Brain microvascular endothelial cell (primary cell): ENCODE measurements around the gene TPGS1.

Experiments used
- DNase-seq: peaks from one replicate; pipeline ENCODE4 v3.0.0-alpha.2; 2020
- H3K27ac ChIP-seq: fragments of 250-450 bp; sonication (Bioruptor Pico); 2 replicates; pipeline ENCODE4 v1.5.1; 2020; ENCODE audit warnings: mild to moderate bottlenecking, moderate library complexity
- H3K27me3 ChIP-seq: fragments of 250-450 bp; sonication (Bioruptor Pico); replicated peaks from 2 replicates; pipeline ENCODE4 v1.5.1; 2020; ENCODE audit warnings: mild to moderate bottlenecking
- H3K36me3 ChIP-seq: fragments of 250-450 bp; sonication (Bioruptor Pico); replicated peaks from 2 replicates; pipeline ENCODE4 v1.5.1; 2020; ENCODE audit warnings: mild to moderate bottlenecking
- H3K4me3 ChIP-seq: 2 replicates; pipeline ENCODE4 v1.5.1; 2011; ENCODE audit warnings: low read depth, mild to moderate bottlenecking, control low read depth, low read length, moderate library complexity
- CTCF ChIP-seq: IDR thresholded peaks from 2 replicates; pipeline ENCODE4 v1.5.1; 2011; ENCODE audit warnings: low read depth, mild to moderate bottlenecking, moderate library complexity, low read length, control low read depth, inconsistent platforms; ENCODE audit errors: missing control alignments
- in situ Hi-C: cut with HindIII; loops from 2 replicates; pipeline ENCODE4 v1.10.0; 2017; ENCODE audit warnings: low sequenced_read_pairs, low pct_ligation_motif_present

Gene TPGS1

GRCh38 chr19:461721-462551 is 45.4 kb upstream of the TPGS1 start:
- Histone ChIP-seq H3K4me3 (no peak overlapping the region), H3K27ac (no peak overlapping the region), H3K36me3 (no peaks in the 10 kb centered on the region), H3K27me3 (peaks cover 14% of the 10 kb centered on the region)
- TF ChIP-seq CTCF, result no peak
- DNase-seq, result no peak
- in situ Hi-C loops, result no loop called here

GRCh38 chr19:463483-464207 is 43.7 kb upstream of the TPGS1 start:
- no peak for DNase-seq
- Histone ChIP-seq H3K4me3 (no peak overlapping the region), H3K27ac (no peak overlapping the region), H3K27me3 (peaks cover 14% of the 10 kb centered on the region), H3K36me3 (no peaks in the 10 kb centered on the region)
- TF ChIP-seq CTCF, result no peak
- in situ Hi-C loops, result no loop called here

GRCh38 chr19:464208-464545 is 43.1 kb upstream of the TPGS1 start:
- DNase-seq, result no peak
- in situ Hi-C loops, result no loop called here
- Histone ChIP-seq H3K4me3 (no peak overlapping the region), H3K36me3 (no peaks in the 10 kb centered on the region), H3K27me3 (peaks cover 14% of the 10 kb centered on the region), H3K27ac (no peak overlapping the region)
- no peak for TF ChIP-seq CTCF

- DNase-seq, result no peak
- H3K36me3 ChIP-seq, result no peaks in the 10 kb centered on the region
- H3K4me3 ChIP-seq, result no peak overlapping the region
- no peak for TF ChIP-seq CTCF
- in situ Hi-C loops, result no loop called here
- H3K27ac ChIP-seq, result no peak overlapping the region
- peaks cover 10% of the 10 kb centered on the region for H3K27me3 ChIP-seq
Observed at GRCh38 chr19:465056-465816, 42.1 kb upstream of the TPGS1 start.

GRCh38 chr19:467554-467953 is 39.7 kb upstream of the TPGS1 start:
- no peak for DNase-seq
- TF ChIP-seq CTCF, result no peak
- no peak overlapping the region for H3K27ac ChIP-seq
- H3K4me3 ChIP-seq, result no peak overlapping the region
- in situ Hi-C loops, result no loop called here
- H3K27me3 ChIP-seq, result no peaks in the 10 kb centered on the region
- H3K36me3 ChIP-seq, result no peaks in the 10 kb centered on the region
